Gastrocnemius medialis (tissue), 4 donors: Measurements from ENCODE around the gene SPEM2. TPM values are rescaled to one million over a fixed set of nuclear protein-coding genes. Genes with fewer than 3 reads are reported as not detected.

Experiments used
- ATAC-seq, 2 donors: fragments of 150-250 bp; one replicate each; pipeline ENCODE4 v1.9.1; 2016
- DNase-seq, 2 donors: peaks; one replicate each; pipeline ENCODE4 v3.0.0-alpha.2; 2019
- H3K27ac ChIP-seq, 4 donors: fragments of 200-600 bp; sonication (generic); 1 replicate in 1 of 4; 2 replicates in 3 of 4; pipeline ENCODE4 v1.5.1; 2016 to 2018; ENCODE audit warnings: mild to moderate bottlenecking in 2 of 4, moderate library complexity in 1 of 4
- H3K27me3 ChIP-seq, 3 donors: fragments of 200-600 bp; sonication (generic) in 2 of 3; 1 replicate in 1 of 3; 2 replicates in 2 of 3; pipeline versions ENCODE4 v1.5.1 to v1.6.0; 2016 to 2019; ENCODE audit warnings: mild to moderate bottlenecking in 1 of 3, moderate library complexity in 1 of 3
- H3K36me3 ChIP-seq, 2 donors: fragments of 200-600 bp; sonication (generic) in 1 of 2; one replicate each; pipeline ENCODE4 v1.5.1; 2017 to 2018
- H3K4me1 ChIP-seq, 2 donors: fragments of 200-600 bp; sonication (generic) in 1 of 2; one replicate each; pipeline ENCODE4 v1.5.1; 2016 to 2017; ENCODE audit warnings: mild to moderate bottlenecking in 2 of 2
- H3K4me3 ChIP-seq, 4 donors: fragments of 200-600 bp; sonication (generic) in 3 of 4; 1 replicate in 1 of 4; 2 replicates in 3 of 4; pipeline ENCODE4 v1.5.1; 2016 to 2019; ENCODE audit warnings: mild to moderate bottlenecking in 2 of 4
- H3K9me3 ChIP-seq, 3 donors: fragments of 200-600 bp; sonication (generic) in 2 of 3; 1 replicate in 1 of 3; 2 replicates in 2 of 3; pipeline ENCODE4 v1.5.1; 2016 to 2019
- CTCF ChIP-seq, 5 experiments: fragments of 450-650 bp in 3 of 5; fragments of 200-600 bp in 2 of 5; sonication (generic) in 2 of 5; IDR thresholded peaks in 4 of 5; conservative IDR thresholded peaks in 1 of 5; 1 replicate in 4 of 5; 2 replicates in 1 of 5; pipeline ENCODE4 v1.5.1; 2016 to 2019; ENCODE audit warnings: antibody characterized with exemption in 5 of 5, mild to moderate bottlenecking in 3 of 5, moderate library complexity in 3 of 5
- POLR2A ChIP-seq, 2 donors: fragments of 450-650 bp; IDR thresholded peaks; one replicate each; pipeline ENCODE4 v1.6.1; 2017; ENCODE audit warnings: antibody characterized with exemption in 2 of 2, mild to moderate bottlenecking in 2 of 2, moderate library complexity in 2 of 2
- in situ Hi-C, 4 donors: fragments of 200-750 bp; cut with MboI; loops; one replicate each; pipeline versions ENCODE4 v1.15.0 to v1.8.0; 2017; ENCODE audit warnings: low sequenced_read_pairs in 4 of 4
- intact Hi-C: fragments of 100-400 bp; cut with DNase I; formaldehyde crosslinking; loops from one replicate; pipeline ENCODE4 v1.15.1; 2023; ENCODE audit warnings: low total_unique reads
- total RNA-seq, 4 donors: library from RNA; depleted of rRNA; stranded (reverse); fragments of >200 nt; gene quantifications; one replicate each; pipeline versions ENCODE4 v1.1.0 to v1.2.3, GENCODE V29; 2016

Gene SPEM2
- total RNA-seq, 4 donors from 2014 or later: not detected

GRCh38 chr17:7423679-7424078, 1.7 kb upstream of the SPEM2 start:
- Histone ChIP-seq H3K36me3 (no peaks in the 10 kb centered on the region), H3K4me3 (no peak overlapping the region), H3K27me3 (no peaks in the 10 kb centered on the region), H3K9me3 (no peaks in the 10 kb centered on the region), H3K27ac (no peak overlapping the region), H3K4me1 (no peaks in the 10 kb centered on the region)
- no peak for TF ChIP-seq POLR2A (IDR thresholded peaks at IDR 0.05)
- no peak for TF ChIP-seq CTCF (IDR thresholded peaks at IDR 0.05 in 4 of 5, conservative IDR thresholded peaks at IDR 0.05 in 1 of 5)
- intact Hi-C loops (no loop called here), in situ Hi-C loops (no loop called here)
- no peak for ATAC-seq
- no peak for DNase-seq

- TF ChIP-seq POLR2A (IDR thresholded peaks at IDR 0.05): no peak
- intact Hi-C loops: no loop called here
- no peak overlapping the region for H3K4me3 ChIP-seq
- in situ Hi-C loops: loop anchor here in 1 of 4 donors (25.0 kb wide), 1 partner anchor 137 kb away; the partner anchor contains the start of genes SENP3 and TNFSF13
- ATAC-seq (no peak), DNase-seq (no peak)
- no peaks in the 10 kb centered on the region for H3K36me3 ChIP-seq
- H3K9me3 ChIP-seq: no peaks in the 10 kb centered on the region
- no peak overlapping the region for H3K27ac ChIP-seq
- H3K27me3 ChIP-seq: no peaks in the 10 kb centered on the region
- no peaks in the 10 kb centered on the region for H3K4me1 ChIP-seq
Measured at GRCh38 chr17:7425756-7426155, 340 bp downstream of the SPEM2 start.

- ATAC-seq (no peak), DNase-seq (no peak)
- Histone ChIP-seq H3K27me3 (no peaks in the 10 kb centered on the region), H3K4me3 (no peak overlapping the region), H3K27ac (no peak overlapping the region), H3K36me3 (no peaks in the 10 kb centered on the region), H3K9me3 (no peaks in the 10 kb centered on the region), H3K4me1 (no peaks in the 10 kb centered on the region)
- in situ Hi-C loops (loop anchor here in 1 of 4 donors (25.0 kb wide), 1 partner anchor 136 kb away; the partner anchor contains the start of genes SENP3 and TNFSF13), intact Hi-C loops (no loop called here)
- TF ChIP-seq CTCF (IDR thresholded peaks at IDR 0.05 in 4 of 5, conservative IDR thresholded peaks at IDR 0.05 in 1 of 5) (no peak), POLR2A (IDR thresholded peaks at IDR 0.05) (no peak)
Measured at GRCh38 chr17:7426203-7426863, 917 bp downstream of the SPEM2 start.

- Histone ChIP-seq H3K27ac (no peak overlapping the region), H3K9me3 (no peaks in the 10 kb centered on the region), H3K27me3 (no peaks in the 10 kb centered on the region), H3K4me3 (no peak overlapping the region), H3K36me3 (no peaks in the 10 kb centered on the region), H3K4me1 (no peaks in the 10 kb centered on the region)
- in situ Hi-C loops (loop anchor here in 1 of 4 donors (25.0 kb wide), 1 partner anchor 135 kb away; the partner anchor contains the start of genes SENP3 and TNFSF13), intact Hi-C loops (no loop called here)
- DNase-seq (no peak), ATAC-seq (no peak)
- no peak for TF ChIP-seq POLR2A (IDR thresholded peaks at IDR 0.05)
- no peak for TF ChIP-seq CTCF (IDR thresholded peaks at IDR 0.05 in 4 of 5, conservative IDR thresholded peaks at IDR 0.05 in 1 of 5)
Measured at GRCh38 chr17:7426896-7427489, 1.6 kb downstream of the SPEM2 start.

- Histone ChIP-seq H3K9me3 (no peaks in the 10 kb centered on the region), H3K27ac (no peak overlapping the region), H3K4me1 (no peaks in the 10 kb centered on the region), H3K4me3 (no peak overlapping the region), H3K27me3 (no peaks in the 10 kb centered on the region), H3K36me3 (no peaks in the 10 kb centered on the region)
- TF ChIP-seq POLR2A (IDR thresholded peaks at IDR 0.05) (no peak), CTCF (IDR thresholded peaks at IDR 0.05 in 4 of 5, conservative IDR thresholded peaks at IDR 0.05 in 1 of 5) (no peak)
- intact Hi-C loops: no loop called here
- DNase-seq: no peak
- no peak for ATAC-seq
- in situ Hi-C loops: loop anchor here in 1 of 4 donors (25.0 kb wide), 1 partner anchor 135 kb away; the partner anchor contains the start of genes SENP3 and TNFSF13
Measured at GRCh38 chr17:7427549-7427948, 2.1 kb downstream of the SPEM2 start.
